HG03439 (cell line): Measurements from ENCODE around the gene OR2D2.
A peak's percentile ranks its signal among the peaks of the same experiment; 100 is the strongest.
"Not testable (repeated sequence)": the region's sequence is repeated elsewhere in the genome, so short reads cannot be mapped to it uniquely, and the experiment has no call there.

Experiments used
- ATAC-seq: cut with Tn5 transposase; IDR thresholded peaks from one replicate; pipeline ENCODE4 v1.9.1; 2021; ENCODE audit warnings: mild to moderate bottlenecking, moderate library complexity; ENCODE audit not compliant: unreplicated experiment

The OR2D2 gene, protein sequence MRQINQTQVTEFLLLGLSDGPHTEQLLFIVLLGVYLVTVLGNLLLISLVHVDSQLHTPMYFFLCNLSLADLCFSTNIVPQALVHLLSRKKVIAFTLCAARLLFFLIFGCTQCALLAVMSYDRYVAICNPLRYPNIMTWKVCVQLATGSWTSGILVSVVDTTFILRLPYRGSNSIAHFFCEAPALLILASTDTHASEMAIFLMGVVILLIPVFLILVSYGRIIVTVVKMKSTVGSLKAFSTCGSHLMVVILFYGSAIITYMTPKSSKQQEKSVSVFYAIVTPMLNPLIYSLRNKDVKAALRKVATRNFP

DNA sequence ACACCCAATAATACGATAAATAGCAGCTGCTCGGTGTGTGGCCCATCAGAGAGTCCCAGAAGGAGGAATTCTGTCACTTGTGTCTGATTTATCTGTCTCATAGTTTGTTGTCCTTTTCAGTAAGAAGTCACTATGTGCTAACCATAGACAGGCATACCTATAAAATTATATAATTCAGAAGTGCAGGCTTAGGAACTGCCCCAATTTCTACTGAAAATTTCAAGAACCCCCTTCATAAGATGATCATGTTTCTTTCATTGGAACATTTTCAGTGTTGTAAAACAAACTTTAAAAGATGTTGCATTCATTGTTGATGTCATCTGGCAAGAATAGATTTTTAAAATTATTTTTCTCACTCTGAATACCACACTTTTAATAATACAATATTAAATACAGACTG is at the start of gene OR2D2:
OR2D2 (minus strand) TSS at position 101 of the 400 bp plus-strand sequence; CDS start at position 101, 0 bp downstream.
- ATAC-seq = no peak

DNA sequence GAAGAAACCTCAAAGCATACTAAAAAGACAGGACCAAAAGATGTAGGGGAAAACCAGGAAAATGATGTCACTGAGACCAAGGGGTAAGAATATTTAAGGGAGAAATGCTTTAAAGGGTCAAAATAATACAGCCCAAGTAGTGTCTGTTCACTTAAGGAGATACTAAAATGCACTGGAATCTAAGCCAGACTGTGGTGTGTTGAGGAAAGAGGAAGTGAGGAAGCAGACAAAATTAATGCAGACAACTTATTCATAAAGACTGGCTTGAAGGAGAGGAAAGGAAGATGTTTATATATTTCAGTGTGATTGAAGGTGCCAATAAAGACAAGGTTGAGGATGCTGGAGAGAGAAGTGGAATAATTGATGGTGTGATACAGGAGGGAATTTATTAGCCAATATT is 49.7 kb upstream of the OR2D2 start:
- ATAC-seq = no peak

DNA sequence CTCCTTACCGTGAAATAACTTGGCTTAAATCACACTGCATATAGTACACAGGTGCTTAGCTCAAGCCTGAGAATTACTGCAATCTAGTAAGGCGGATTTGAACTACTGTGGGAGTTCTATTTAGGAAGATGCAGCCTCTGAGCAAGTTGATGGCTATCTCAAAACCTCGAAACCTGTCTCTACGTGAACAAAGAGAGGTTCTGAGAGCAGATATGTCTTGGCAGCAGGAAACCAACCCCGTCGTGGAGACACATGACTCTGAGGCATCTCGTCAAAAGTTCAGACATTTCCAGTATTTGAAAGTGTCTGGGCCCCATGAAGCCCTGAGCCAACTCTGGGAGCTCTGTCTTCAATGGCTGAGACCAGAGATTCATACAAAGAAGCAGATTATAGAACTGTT is 39.8 kb upstream of the OR2D2 start:
- no peak for ATAC-seq

DNA sequence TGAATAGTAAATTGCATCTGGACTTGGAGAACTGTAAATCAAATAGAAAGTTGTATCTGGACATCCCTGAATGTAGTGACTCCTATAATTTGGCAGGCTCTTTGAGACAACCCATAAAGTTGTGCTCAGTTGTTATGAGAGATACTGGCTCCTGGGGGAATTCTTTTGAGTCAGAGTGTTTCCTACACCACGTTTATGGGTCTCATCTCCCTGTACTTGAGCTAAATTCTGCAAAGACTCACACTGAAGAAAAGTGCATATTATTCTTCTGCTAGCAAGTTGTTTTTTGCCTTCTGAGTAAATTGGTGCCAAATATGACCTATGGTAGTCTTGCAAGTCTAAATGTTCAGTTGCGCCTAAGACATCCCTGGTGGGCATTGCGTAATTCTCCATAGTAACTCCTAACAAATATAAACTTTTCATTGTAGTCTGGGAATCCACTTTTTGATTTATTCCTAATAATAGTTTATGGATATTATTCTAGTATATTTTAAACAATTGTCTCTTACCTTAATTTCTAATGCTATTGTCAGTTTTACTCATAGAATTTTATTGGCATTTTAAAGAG is 38.9 kb upstream of the OR2D2 start:
- no peak for ATAC-seq

DNA sequence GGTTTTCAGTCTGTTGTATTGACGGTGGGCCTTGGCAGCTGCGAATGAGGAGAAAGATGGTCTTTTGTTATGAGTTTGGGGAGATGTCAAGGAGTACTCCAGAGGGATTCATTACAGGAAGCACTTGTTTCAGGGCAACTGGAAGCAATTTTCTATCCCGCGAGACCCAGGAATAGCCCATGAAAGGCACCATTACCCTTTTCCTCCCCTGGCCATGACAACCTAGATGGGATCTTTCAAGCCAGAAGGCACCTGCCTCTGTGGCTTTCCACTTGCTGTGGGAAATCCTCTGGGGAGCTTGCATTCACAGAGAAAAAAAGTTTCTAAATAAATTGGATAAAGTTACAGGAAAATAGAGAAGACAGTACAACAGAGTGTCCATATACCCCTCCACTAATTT is 36.6 kb upstream of the OR2D2 start:
- ATAC-seq = no peak

DNA sequence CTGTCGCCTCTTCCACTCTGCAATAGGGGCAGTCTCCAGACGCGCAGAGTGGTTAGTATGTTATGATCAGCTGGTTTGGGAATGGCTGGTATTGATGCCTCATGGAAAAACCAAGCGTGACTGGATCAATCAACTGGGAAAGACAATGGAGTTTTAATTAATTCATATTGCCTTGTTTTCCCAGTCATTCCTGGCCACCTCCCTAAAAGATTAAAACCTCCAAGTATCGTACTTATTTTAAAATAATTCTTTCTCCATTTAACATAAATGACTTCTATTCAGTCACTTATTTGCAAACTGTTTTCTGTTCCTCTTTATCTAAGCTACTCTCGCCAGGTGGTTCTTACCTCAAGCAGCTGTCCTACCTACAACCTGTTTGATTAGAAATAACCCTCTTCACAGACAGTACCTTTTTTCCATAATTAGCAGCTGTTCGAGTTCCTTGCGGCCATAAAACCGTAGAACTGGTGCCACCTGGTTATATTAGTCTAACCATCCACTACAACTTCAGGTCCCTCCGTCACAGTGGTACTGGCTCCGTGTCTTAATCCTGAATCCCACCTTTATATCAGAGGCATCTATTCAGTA is 34.8 kb upstream of the OR2D2 start:
- ATAC-seq = peak; percentile 56

DNA sequence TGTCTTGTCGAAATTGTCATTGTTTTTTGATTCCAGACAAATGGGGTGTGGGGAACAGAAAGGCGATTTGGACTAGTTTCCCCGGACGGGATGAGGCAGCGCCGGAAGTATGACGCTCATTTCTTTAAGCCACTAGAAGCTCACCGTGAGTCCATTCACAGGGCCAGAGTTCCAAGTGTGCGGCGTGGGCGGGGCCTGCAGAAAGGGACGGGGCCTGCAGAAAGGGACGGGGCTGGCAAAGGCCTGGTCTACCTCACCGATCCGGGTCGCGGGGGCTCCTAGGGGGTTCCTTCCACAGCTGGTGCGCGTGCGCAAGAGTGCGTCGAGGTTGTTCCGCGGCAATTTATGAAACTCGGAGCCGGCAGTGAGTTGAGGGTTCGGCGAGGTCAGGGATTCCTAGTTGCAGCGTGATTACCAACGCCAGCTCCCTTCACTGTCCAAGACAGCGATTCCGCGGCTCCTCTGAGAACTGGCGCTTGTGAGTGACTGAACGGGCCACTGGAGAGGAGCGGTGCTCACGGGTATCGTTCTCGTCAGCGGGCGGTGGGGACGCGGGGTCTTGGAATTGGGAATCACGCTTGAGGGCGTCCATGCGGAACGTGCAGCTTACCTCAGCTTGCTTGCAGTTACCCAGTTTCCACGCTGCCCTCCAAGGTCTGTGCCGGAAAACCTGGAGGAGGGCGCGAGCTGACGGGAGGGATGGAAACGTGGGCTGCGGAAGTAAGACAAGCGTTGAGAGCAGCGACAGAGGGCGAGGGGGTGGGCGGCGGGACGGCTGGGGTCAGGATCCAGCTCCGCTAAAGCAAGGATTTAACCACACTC is 34.1 kb upstream of the OR2D2 start, which contains the start of gene ZNF215:
ZNF215 (plus strand) TSS at position 219 of the 822 bp plus-strand sequence. CDS start 5,847 bp downstream, outside the sequence.
- ATAC-seq = peak; percentile 66

DNA sequence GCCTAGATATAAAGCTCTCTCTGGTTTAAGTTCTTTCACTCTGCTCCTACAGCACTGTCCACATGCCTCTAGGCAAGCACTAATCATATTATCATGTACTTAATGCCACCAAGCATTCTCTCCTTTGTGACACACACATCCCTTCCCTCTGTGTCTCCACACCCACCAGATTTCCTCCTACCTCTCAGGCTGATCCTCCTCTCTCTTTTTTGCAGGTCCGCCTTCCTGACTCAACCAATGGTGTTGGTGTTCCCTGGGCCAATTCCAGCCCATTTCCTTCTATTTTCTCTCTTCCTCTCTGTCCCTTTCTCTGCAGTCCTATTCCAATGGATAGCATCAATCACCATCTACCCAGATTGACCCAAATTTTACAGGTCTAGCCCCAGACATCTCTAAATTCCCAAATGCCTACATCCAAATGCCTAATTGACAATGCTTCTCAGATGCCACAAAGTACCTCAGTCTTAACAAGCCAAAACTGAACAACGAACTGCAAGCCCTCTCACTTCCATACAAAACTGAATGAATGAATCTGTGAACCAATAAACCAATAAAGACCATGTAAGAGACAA is 33.4 kb upstream of the OR2D2 start:
- ATAC-seq = peak; percentile 5

DNA sequence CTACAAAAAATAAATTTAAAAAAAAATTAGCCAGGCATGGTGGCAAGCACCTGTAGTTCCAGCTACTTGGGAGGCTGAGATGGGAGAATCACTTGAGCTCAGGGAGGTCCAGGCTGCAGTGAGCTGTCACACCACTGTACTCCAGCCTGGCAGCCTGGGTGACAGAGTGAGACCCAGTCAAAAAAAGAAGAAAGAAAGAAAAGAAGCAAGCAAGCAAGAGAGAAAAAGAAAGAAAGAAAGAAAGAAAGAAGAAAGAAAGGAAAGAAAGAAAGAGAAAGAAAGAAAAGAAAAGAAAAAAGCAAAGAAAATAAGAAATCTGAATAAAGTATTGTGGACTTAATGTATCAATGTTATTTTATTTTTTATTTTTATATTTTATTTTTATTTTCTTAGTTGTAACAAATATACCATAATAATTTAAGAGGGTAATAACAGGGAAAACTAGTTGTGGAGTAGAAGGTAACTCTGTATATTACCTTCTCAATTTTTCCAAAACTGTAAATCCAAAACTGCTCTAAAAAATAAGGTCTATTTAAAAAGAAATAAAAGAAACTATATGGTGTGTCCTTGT is 32.8 kb upstream of the OR2D2 start:
- ATAC-seq = no peak

DNA sequence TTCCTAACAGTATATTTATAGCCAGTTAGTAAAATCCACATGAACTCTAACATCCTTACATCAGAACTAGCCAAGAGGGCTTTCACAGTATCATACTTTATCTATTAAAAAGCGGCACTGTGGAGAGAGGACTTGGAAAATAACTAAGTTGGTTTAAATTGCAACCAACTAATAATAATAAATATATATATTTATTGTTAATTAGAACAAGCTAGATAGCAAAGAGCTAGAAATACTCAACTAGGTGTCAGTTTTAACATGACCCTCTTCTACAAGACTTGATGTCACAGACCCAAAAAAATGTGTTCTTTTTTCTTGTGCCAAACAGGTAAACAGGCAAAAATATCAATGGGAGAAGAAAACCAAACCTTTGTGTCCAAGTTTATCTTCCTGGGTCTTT is 28.4 kb upstream of the OR2D2 start, which contains the start of gene OR2D3:
OR2D3 (plus strand) TSS at position 301 of the 400 bp plus-strand sequence; CDS start at position 301, 0 bp downstream.
- no peak for ATAC-seq

DNA sequence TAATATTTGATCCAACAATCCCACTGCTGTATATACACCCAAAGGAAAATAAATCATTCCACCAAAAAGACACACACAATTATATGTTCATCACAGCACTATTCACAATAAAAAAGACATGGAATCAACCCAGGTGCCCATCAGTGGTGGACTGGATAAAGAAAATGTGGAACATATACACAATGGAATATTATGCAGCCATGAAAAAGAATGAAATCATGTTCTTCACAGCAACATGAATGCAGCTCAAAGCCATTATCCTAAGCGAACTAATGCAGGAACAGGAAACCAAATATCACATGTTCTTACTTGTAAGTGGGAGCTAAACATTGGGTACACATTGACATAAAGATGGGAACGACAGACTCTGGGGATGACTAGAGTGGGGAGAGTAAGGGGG is 27.4 kb upstream of the OR2D2 start:
- no peak for ATAC-seq

DNA sequence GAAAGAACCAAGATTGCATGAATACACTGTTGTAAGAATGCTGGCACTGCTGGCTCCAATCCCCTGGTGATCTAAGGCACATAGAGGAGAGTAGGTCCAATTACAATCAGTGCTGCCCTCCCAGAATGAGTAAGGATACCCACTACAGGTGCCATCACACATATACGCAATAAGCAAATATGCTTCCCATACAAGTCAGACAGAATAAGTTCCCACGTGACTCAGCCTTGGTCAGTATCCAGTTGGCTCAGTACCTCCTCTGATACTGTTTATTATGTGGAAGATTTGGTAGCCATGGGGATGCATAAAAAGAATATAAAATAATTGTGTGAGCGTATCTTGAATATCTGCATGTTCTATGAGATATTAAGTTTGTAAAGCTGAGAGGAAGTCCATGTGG is 19.6 kb upstream of the OR2D2 start:
- ATAC-seq = no peak

DNA sequence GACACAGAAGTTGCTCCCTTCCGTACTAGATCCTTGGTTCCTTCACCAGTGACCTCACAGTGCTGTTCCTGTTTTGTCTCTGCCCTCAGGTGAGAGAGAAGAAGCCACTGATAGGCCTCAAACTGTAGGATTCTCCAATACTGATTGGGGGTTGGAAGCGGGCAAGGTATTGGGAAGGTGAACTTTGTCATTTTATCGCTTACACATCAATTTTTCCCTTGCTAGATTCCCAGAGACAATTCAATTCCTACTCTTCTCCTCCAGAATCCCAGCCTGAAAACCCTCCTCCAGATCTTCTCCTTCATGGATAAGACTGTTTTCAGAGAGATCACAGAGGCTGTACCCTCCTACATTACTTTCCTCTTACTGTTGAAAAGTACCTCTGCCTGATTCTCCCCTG is 19.1 kb upstream of the OR2D2 start:
- ATAC-seq = no peak

DNA sequence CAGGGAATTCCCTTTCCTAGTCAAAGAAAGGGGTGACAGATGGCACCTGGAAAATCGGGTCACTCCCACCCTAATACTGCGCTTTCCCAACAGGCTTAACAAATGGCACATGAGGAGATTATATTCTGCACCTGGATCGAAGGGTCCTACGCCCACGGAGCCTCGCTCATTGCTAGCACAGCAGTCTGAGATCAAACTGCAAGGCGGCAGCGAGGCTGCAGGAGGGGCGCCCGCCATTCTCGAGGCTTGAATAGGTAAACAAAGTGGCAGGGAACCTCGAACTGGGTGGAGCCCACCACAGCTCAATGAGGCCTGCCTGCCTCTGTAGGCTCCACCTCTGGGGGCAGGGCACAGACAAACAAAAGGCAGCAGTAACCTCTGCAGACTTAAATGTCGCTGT is 12.5 kb upstream of the OR2D2 start:
- ATAC-seq = not testable (repeated sequence)

DNA sequence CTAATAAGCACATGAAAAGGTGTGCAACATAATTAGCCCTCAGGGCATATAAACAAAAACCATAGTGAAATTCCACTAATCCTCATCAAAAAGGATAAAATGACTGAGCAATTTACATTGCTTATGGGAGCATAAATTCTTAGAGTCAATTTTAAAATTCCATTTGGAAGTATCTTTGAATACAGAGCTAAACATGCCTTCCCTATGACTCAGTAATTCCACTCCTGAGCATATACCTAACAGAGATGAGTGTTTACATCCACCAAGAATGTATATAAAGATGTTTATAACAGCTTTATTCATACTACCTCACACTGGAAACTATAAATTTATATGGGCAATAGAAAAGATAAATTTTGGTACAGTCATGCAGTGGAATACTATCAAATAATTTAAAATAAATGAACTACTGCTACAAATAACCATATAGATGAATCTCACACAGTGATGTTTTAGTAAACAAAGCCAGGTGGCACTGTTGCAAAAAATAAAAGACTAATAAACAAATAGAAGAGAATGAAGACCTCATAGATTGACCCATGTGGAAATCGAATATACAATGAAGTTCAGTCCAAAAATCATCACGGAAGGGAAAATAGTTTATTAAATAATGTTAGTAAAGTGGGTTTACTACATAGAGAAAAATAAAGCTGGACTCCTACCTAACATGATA is 8.2 kb upstream of the OR2D2 start:
- ATAC-seq = no peak

DNA sequence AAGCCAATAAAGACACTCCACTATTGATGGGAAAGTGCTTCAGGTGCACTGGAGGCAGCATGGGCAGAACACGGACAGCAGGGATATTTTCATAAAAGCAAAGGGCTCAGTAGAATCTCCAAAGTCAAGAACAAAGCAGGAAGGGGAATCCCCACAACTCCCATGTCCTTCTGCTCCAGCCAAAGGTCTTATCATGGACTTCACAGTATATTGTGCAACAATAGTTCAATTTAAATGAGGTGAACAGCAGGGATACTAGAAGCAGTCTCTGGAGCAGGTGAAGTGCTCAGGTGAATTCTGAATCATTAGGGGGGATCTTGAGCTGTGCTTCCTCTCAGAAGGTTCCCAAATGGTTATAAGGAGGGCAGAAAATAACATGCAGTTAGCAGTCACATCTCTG is 6.6 kb upstream of the OR2D2 start:
- no peak for ATAC-seq

DNA sequence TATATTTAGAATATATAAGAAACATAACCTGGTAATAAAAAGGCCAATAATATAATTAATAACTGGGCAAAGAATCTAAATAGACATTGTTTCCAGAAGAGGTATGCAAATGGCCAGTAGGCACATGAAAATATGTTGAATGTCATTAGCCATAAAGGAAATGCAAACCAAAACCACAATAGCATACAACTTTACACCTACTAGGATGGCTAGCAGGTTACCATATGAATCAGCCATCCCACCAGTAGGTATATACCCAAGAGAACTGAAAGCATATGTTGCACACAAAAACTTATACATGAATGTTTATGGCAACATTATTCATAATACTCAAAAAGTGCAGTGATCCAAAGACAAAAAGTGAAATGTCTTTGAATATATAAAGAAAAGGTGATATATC is 2.7 kb upstream of the OR2D2 start:
- peak; percentile 81 for ATAC-seq

DNA sequence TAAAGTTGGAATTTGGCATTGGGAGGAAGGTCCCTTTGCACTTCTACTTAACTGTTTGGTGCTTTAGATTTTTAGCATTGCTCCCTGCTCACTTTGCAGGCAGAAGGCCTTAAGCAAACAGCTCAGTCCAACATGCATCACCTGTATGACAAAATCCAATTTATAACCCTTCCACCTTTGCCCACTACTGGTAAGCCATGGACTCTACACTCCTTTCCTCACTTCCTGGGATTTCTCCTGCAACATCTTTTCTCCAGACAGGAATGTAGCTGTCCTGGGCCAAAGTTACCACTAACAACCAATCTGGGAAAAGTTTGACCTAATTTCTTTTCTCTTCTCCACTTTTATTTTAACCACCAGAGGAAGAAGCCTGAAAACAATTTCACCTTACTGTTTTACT is 1.8 kb upstream of the OR2D2 start:
- ATAC-seq = no peak

DNA sequence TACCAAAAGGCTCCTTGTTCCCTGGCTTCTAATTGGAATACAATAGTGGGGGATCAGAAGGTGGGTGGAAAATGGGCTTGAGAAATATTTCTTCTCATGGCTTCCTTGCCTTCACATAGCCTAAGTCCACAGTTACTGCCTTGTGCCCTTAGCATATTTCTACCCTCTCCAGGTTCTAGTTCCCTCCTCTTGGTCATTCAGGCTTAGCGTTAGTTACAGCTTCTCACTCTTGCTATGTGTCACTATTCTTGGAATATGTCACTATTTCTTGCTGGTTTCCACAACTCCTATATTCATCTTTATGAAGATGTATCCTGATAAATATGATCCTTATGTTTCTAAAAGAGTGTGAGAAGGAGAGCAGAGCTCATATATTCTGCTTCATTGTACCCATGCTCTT is 2.5 kb downstream of the OR2D2 start:
- ATAC-seq = no peak

DNA sequence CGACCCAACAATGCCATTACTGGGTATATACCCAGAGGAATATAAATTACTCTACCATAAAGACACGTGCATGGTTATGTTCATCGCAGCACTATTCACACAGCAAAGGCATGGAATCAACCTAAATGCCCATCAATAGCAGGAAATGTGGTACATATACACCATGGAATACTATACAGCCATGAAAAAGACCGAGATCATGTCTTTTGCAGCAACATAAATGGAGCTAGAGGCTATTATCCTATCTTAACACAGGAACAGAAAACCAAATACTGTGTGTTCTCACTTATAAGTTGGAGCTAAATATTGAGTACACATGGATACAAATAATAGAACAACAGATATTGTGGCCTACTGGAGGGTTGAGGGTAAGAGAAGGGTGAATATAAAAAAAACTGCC is 3.5 kb downstream of the OR2D2 start:
- no peak for ATAC-seq
